GM19023 (cell line): ENCODE data around the gene AFAP1L2.

Experiments
- ATAC-seq: cut with Tn5 transposase; IDR thresholded peaks from one replicate; pipeline ENCODE4 v1.9.1; 2021; ENCODE audit warnings: mild to moderate bottlenecking, moderate library complexity; ENCODE audit not compliant: unreplicated experiment

AFAP1L2 gene

DNA sequence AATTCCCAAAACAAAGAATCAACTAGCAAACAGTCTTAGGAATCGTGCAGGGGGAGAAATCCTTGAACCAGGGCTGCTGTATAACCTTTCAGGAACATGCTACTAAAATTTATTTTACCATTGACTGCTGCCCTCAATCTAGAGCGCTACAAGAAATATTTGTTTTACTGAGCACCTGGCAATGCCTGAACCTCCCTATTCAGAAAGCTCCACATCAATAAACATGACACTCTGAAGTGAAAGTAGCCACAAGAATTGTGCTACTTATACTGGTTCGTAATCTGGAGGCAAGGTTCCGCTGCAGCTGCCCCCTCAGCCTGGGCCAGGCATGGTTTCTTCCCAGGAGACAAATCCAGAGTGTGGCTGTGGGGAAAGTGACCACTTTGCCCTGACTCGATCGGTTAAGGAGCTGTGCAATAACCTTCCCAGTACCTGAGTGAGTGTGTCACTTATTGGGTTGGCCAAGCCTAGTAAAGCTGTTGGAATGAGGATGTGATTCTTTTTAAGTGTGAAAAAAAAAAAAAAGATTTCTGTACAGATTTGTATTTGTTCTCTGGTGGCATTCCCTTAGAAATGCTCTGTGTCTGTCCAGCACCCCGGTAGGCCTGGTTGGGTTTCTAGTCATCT, 157.5 kb downstream of the AFAP1L2 start:
- no peak for ATAC-seq

DNA sequence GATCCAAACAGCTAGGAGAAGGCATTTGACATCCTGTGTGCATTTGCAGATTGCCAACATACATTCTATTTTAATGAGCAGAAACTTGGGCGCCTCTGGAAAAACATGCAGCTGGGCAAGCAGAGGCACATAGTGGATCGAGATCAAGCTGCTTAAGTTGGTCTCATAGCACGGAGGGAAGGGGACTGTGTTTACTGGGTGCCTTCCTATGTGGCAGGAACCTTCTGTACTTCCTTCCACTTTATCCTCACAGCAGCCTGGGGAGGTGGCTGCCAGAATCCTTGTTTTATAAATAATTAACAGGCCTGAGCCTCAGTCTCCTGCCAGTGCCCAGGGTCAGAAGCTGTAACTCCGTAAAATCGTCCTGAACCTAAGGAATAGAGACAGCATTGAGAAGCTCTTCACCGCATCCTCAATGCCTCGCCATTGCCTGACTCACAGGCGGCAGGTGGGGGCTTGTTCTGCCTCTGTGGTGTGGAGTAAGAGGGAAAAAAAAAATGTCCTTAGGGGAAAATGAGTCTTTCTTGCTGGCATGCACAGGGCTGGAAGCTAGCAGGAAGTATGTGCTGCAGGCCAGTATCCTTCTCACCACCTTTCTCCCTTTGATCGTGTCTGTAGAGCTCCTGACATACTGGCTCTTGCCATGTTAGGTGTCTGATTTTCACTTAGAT, 159.0 kb downstream of the AFAP1L2 start:
- ATAC-seq, result no peak
